ENCODE measurements around the gene LUZP2. TPM values are rescaled to one million over a fixed set of nuclear protein-coding genes. Genes with fewer than 3 reads are reported as not detected.
A peak's percentile ranks its signal among the peaks of the same experiment; 100 is the strongest.

Gene LUZP2
- total and polyA plus RNA-seq, 2 of the 8 experiments (the other 6 are each of a cell fraction or from before 2014, with no cell fraction given) = 0.79 to 1.5 TPM

DNA sequence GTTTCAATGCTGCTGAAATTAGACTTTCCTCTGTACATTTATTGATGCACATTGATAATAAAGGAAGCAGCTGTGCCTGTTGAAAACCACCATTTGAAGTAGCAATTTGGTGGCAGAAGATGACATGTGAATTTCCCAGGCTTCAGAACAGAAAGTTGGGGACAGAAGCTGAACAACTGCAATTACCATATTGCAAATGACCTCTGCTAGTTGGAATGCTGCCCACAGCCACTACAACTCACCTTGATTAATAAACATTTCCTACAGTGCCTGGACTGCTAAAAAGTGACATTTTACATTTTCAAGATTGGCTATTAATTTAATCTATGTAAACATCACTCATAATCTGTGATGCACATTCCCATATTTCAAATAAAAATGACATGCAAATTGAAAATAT is 208.6 kb downstream of the LUZP2 start:
- no peaks in the 10 kb centered on the region for H3K9me3 ChIP-seq (ENCODE audit: insufficient read depth in 2 of 2, low read depth in 1 of 2, low read length in 1 of 2)
- no peak overlapping the region for H4K91ac ChIP-seq (replicated peaks; ENCODE audit: insufficient read length, low read length)
- H2BK20ac ChIP-seq (ENCODE audit: low read length) = no peak overlapping the region
- ChIA-PET POLR2A (ENCODE audit: partially characterized antibody) (no interaction called here), CTCF (ENCODE audit: partially characterized antibody) (no interaction called here)
- no peak overlapping the region for H3K56ac ChIP-seq (replicated peaks; ENCODE audit: insufficient read length, low read depth, low read length)
- TF ChIP-seq FOSL1 (IDR thresholded peaks at IDR 0.05; ENCODE audit: insufficient read depth, low read depth, low read length) (no peak), JUND (IDR thresholded peaks at IDR 0.05; ENCODE audit: low read length) (0 out of 2 replicates have a peak, but pooled peaks have one; percentile 14), POU5F1 (IDR thresholded peaks at IDR 0.05; ENCODE audit: low read depth, low read length) (no peak)
- H2BK15ac ChIP-seq (ENCODE audit: low read length) = no peak overlapping the region
- no peak overlapping the region for H2BK12ac ChIP-seq (ENCODE audit: low read depth, low read length)
- H3K14ac ChIP-seq (ENCODE audit: insufficient read length) = no peak overlapping the region
- no peak overlapping the region for H4K5ac ChIP-seq (ENCODE audit: insufficient read length, low read depth, low read length)
- no peaks in the 10 kb centered on the region for H3K79me1 ChIP-seq (ENCODE audit: low read depth, low read length)
- no peak overlapping the region for H3K27ac ChIP-seq (ENCODE audit: low read depth, low read length)
- no peak overlapping the region for H4K8ac ChIP-seq (ENCODE audit: extremely low read depth, insufficient read depth, low read length)
- H3K4me2 ChIP-seq (ENCODE audit: insufficient read depth in 1 of 2, low read depth in 2 of 2, low read length in 2 of 2) = no peak overlapping the region
- H2AK5ac ChIP-seq (ENCODE audit: low read depth, low read length) = no peak overlapping the region
- H2AFZ ChIP-seq (ENCODE audit: low read length) = no peak overlapping the region
- no peaks in the 10 kb centered on the region for H3K27me3 ChIP-seq (replicated peaks in 1 of 4; ENCODE audit: control insufficient read depth in 3 of 4, extremely low read depth in 1 of 4, insufficient read depth in 3 of 4, low read length in 3 of 4)
- FAIRE-seq = no peak
- no peak overlapping the region for H3K23ac ChIP-seq (ENCODE audit: insufficient read length)
- no peak overlapping the region for H3K4me3 ChIP-seq (ENCODE audit: extremely low read depth in 1 of 4, insufficient read depth in 2 of 4, low read depth in 3 of 4, low read length in 4 of 4)
- no peak overlapping the region for H3K18ac ChIP-seq (ENCODE audit: extremely low read depth, low read length)
- no peaks in the 10 kb centered on the region for H3K36me3 ChIP-seq (ENCODE audit: control insufficient read depth in 2 of 4, insufficient read depth in 4 of 4, low read length in 3 of 4)
- H2BK5ac ChIP-seq (ENCODE audit: low read depth, low read length) = no peak overlapping the region
- peaks cover 0 to 5% (median 1%) of the 10 kb centered on the region in 4 experiments; a peak in 3 of 7 replicates for H3K4me1 ChIP-seq (replicated peaks in 1 of 4; ENCODE audit: control insufficient read depth in 3 of 4, insufficient read depth in 4 of 4, low read length in 3 of 4)
- no peak overlapping the region for H3K9ac ChIP-seq (replicated peaks in 1 of 4; ENCODE audit: extremely low read depth in 1 of 4, low read depth in 3 of 4, low read length in 3 of 4)
- no peak overlapping the region for H3K4ac ChIP-seq (replicated peaks; ENCODE audit: insufficient read length, low read depth, low read length)
- H4K20me1 ChIP-seq (replicated peaks in 1 of 2; ENCODE audit: control insufficient read depth in 1 of 2, insufficient read depth in 2 of 2, low read length in 2 of 2) = no peaks in the 10 kb centered on the region
- no peak for DNase-seq (ENCODE audit: low read depth in 1 of 2, low spot score in 2 of 2)
- no peaks in the 10 kb centered on the region; a peak in 1 of 4 replicates for H3K79me2 ChIP-seq (ENCODE audit: control insufficient read depth in 1 of 2, insufficient read depth in 2 of 2, low read length in 2 of 2)
- no peaks in the 10 kb centered on the region for H3K23me2 ChIP-seq (ENCODE audit: low read depth, low read length)
- no peak overlapping the region for H2BK120ac ChIP-seq (replicated peaks; ENCODE audit: low read depth, low read length)

Measured in H1 (cell line).